ENCODE measurements around the gene RBM17.

GRCh38 chr10:6068422-6068821 lies 20.4 kb upstream of the RBM17 start:
- TF ChIP-seq POLR2A (IDR thresholded peaks at IDR 0.05; ENCODE audit: low read depth, low read length) (no peak), CTCF (conservative IDR thresholded peaks at IDR 0.05; ENCODE audit: low read depth, low read length) (no peak), CEBPB (IDR thresholded peaks at IDR 0.05; ENCODE audit: low read depth, low read length) (no peak), RAD21 (IDR thresholded peaks at IDR 0.05; ENCODE audit: low read length) (no peak), RCOR1 (IDR thresholded peaks at IDR 0.05; ENCODE audit: insufficient replicate concordance, low read length) (no peak), NFE2L2 (IDR thresholded peaks at IDR 0.05; ENCODE audit: low read depth, low read length) (no peak), ELK1 (IDR thresholded peaks at IDR 0.05; ENCODE audit: borderline replicate concordance, low read depth, low read length) (no peak), FOS (IDR thresholded peaks at IDR 0.05; ENCODE audit: low read depth, low read length) (no peak), BHLHE40 (IDR thresholded peaks at IDR 0.05; ENCODE audit: low read depth, low read length) (no peak), RFX5 (IDR thresholded peaks at IDR 0.05; ENCODE audit: low read depth, low read length) (no peak)
- TF ChIP-seq, protein P1, sequence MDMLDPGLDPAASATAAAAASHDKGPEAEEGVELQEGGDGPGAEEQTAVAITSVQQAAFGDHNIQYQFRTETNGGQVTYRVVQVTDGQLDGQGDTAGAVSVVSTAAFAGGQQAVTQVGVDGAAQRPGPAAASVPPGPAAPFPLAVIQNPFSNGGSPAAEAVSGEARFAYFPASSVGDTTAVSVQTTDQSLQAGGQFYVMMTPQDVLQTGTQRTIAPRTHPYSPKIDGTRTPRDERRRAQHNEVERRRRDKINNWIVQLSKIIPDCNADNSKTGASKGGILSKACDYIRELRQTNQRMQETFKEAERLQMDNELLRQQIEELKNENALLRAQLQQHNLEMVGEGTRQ (IDR thresholded peaks at IDR 0.05; ENCODE audit: low read depth, low read length) = no peak

Data from IMR-90 (cell line).